GM12878 (cell line): ENCODE data around the gene PHLPP1. TPM values are rescaled to one million over a fixed set of nuclear protein-coding genes. Genes with fewer than 3 reads are reported as not detected.

Source experiments
- ATAC-seq: fragments of 200-7000 bp; cut with Tn5 transposase; 3 replicates; pipeline ENCODE4 v1.9.1; 2020; ENCODE audit warnings: mild to moderate bottlenecking, moderate library complexity
- BruUV-seq: library from RNA; stranded (reverse); fragments of 400-500 nt; replicated peaks from 2 replicates; lab custom pipeline; 2021; lab: Mats Ljungman, UMichigan
- CTCF ChIA-PET: fragments of 300-600 bp; sonication (Branson Sonifier 250); formaldehyde crosslinking; extraction: SDS; loops from one replicate; lab custom pipeline; 2021; ENCODE audit warnings: inconsistent platforms; lab: Yijun Ruan, JAX
- POLR2A ChIA-PET: fragments of 350-600 bp; formaldehyde crosslinking; extraction: SDS; loops from one replicate; lab custom pipeline; 2021; ENCODE audit warnings: inconsistent platforms; lab: Charles Lee
- RAD21 ChIA-PET: fragments of 300-600 bp; sonication (Branson Sonifier 250); formaldehyde crosslinking; loops from one replicate; lab custom pipeline; 2023; ENCODE audit warnings: antibody characterized with exemption; ENCODE audit not compliant: unreplicated experiment; lab: Charles Lee
- SMC1A ChIA-PET: fragments of 300-600 bp; sonication (Branson Sonifier 250); formaldehyde crosslinking; loops from one replicate; lab custom pipeline; 2023; ENCODE audit not compliant: unreplicated experiment, uncharacterized antibody; lab: Charles Lee
- DNase-seq: peaks from one replicate; pipeline ENCODE4 v3.0.0-alpha.2; 2011; ENCODE audit warnings: low read depth, low spot score
- FAIRE-seq: peaks from 3 replicates; lab custom pipeline; 2011; peaks lifted over from hg19 to GRCh38; lab: Jason Lieb, UNC
- H2AFZ ChIP-seq: 2 replicates; pipeline ENCODE4 v1.6.0; 2011; ENCODE audit warnings: low read depth, low read length, control low read depth; ENCODE audit not compliant: control insufficient read depth
- H3K27ac ChIP-seq: 2 replicates; pipeline ENCODE4 v1.5.1; 2011; ENCODE audit warnings: control low read depth; ENCODE audit not compliant: control insufficient read depth, insufficient read depth
- H3K27me3 ChIP-seq, 2 experiments: replicated peaks in 1 of 2; 2 replicates each; pipeline versions ENCODE4 v1.6.0 to v1.6.1; 2011; ENCODE audit warnings: low read length in 1 of 2; ENCODE audit not compliant: control insufficient read depth in 2 of 2, insufficient read depth in 2 of 2
- H3K36me3 ChIP-seq, 2 experiments: 2 replicates each; pipeline ENCODE4 v1.5.1; 2011; ENCODE audit warnings: low read length in 1 of 2; ENCODE audit not compliant: control insufficient read depth in 2 of 2, insufficient read depth in 2 of 2
- H3K4me1 ChIP-seq: 2 replicates; pipeline ENCODE4 v1.6.1; 2011; ENCODE audit warnings: mild to moderate bottlenecking, low read length, moderate library complexity, mixed read lengths; ENCODE audit not compliant: control insufficient read depth, insufficient read depth
- H3K4me2 ChIP-seq: 2 replicates; pipeline ENCODE4 v1.6.0; 2011; ENCODE audit warnings: control low read depth; ENCODE audit not compliant: control insufficient read depth, insufficient read depth
- H3K4me3 ChIP-seq: fragments of 200-600 bp; sonication (generic); 2 replicates; pipeline ENCODE4 v1.5.1; 2016
- H3K79me2 ChIP-seq: 2 replicates; pipeline ENCODE4 v1.6.0; 2011; ENCODE audit warnings: low read length; ENCODE audit not compliant: control insufficient read depth, insufficient read depth
- H3K9ac ChIP-seq: 2 replicates; pipeline ENCODE4 v1.8.0; 2011; ENCODE audit warnings: low read length, control low read depth, mixed read lengths; ENCODE audit not compliant: control insufficient read depth, insufficient read depth
- H3K9me3 ChIP-seq: replicated peaks from 3 replicates; pipeline ENCODE4 v1.5.1; 2011; ENCODE audit warnings: mild to moderate bottlenecking, low read length; ENCODE audit not compliant: control insufficient read depth, insufficient read depth
- H4K20me1 ChIP-seq: 2 replicates; pipeline ENCODE4 v1.6.0; 2011; ENCODE audit not compliant: control insufficient read depth, insufficient read depth
- CBFB ChIP-seq: IDR thresholded peaks from 2 replicates; pipeline ENCODE4 v1.6.1; 2016; ENCODE audit warnings: antibody characterized with exemption, low read depth
- HDAC2 ChIP-seq: fragments of 200-600 bp; sonication (generic); IDR thresholded peaks from 2 replicates; pipeline ENCODE4 v1.6.1; 2017
- IKZF2 ChIP-seq, 2 experiments: fragments of 450-650 bp; IDR thresholded peaks; 2 replicates each; pipeline ENCODE4 v1.6.1; 2017; ENCODE audit warnings: mild to moderate bottlenecking in 2 of 2, moderate library complexity in 2 of 2
- IRF4 ChIP-seq: IDR thresholded peaks from 2 replicates; pipeline ENCODE4 v1.6.1; 2011; ENCODE audit warnings: low read depth, low read length
- NFYB ChIP-seq: IDR thresholded peaks from 2 replicates; pipeline ENCODE4 v1.6.1; 2011; ENCODE audit warnings: low read depth, mild to moderate bottlenecking, low read length, improper control_type of control experiment, moderate library complexity; ENCODE audit not compliant: insufficient read depth
- POLR2AphosphoS5 ChIP-seq: IDR thresholded peaks from 2 replicates; pipeline ENCODE4 v1.6.1; 2011; ENCODE audit warnings: mild to moderate bottlenecking, low read length, inconsistent platforms
- SIN3A ChIP-seq: IDR thresholded peaks from 2 replicates; pipeline ENCODE4 v1.6.1; 2012; ENCODE audit warnings: low read depth, low read length, improper control_type of control experiment
- USF2 ChIP-seq: IDR thresholded peaks from 2 replicates; pipeline ENCODE4 v1.6.1; 2011; ENCODE audit warnings: low read depth, low read length, improper control_type of control experiment, borderline replicate concordance
- WGBS: methylation state at CpG from one replicate; pipeline ENCODE4 v1.1.6; 2016; ENCODE audit warnings: low lambda C conversion rate; ENCODE audit not compliant: insufficient replicate concordance, insufficient coverage; ENCODE audit errors: missing lambda C conversion rate; 5-methylcytosine and 5-hydroxymethylcytosine counted together
- in situ Hi-C: fragments of 300-500 bp; cut with MboI; formaldehyde crosslinking; loops from 9 replicates; pipeline ENCODE4 v1.14.3; 2018; ENCODE audit warnings: mixed read lengths
- intact Hi-C: fragments of 100-400 bp; cut with micrococcal nuclease; formaldehyde crosslinking; loops from one replicate; pipeline ENCODE4 v1.14.2; 2022; ENCODE audit not compliant: unreplicated experiment
- polyA plus RNA-seq, 11 experiments: library from polyadenylated mRNA; depleted of rRNA in 4 of 11; unstranded in 6 of 11; stranded (reverse) in 5 of 11; fragments of >200 nt; fragmentation: Nextera tagmentation in 4 of 11; fragmentation: Illumina TruSeq in 1 of 11; extraction: Ambion mirVana in 4 of 11; extraction: Trizol in 1 of 11; gene quantifications; 1 replicate in 1 of 11; 2 replicates in 10 of 11; pipeline versions ENCODE4 v1.2.1 to v1.2.3, GENCODE V29; 2011 to 2016; ENCODE audit warnings: inconsistent platforms in 2 of 11, missing spikeins in 2 of 11, low read depth in 1 of 11
- total RNA-seq, 4 experiments: library from RNA; depleted of rRNA in 3 of 4; stranded (reverse); fragments of >200 nt in 3 of 4; fragmentation: Illumina TruSeq in 1 of 4; extraction: Trizol in 1 of 4; gene quantifications; 2 replicates each; pipeline versions ENCODE4 v1.2.1 to v1.2.3, GENCODE V29; 2013 to 2021
- TF ChIP-seq, protein P1 (sequence below): fragments of 450-650 bp; IDR thresholded peaks from 2 replicates; pipeline ENCODE4 v1.6.1; 2017; ENCODE audit warnings: mild to moderate bottlenecking, low read depth, inconsistent platforms; ENCODE audit not compliant: poor library complexity, severe bottlenecking

The PHLPP1 gene
- total and polyA plus RNA-seq, 10 of the 15 experiments (the other 5 are each of a cell fraction or from before 2014, with no cell fraction given) = 0.42 to 7.0 (median 1.9) TPM

- DNase-seq = no peak
- H3K9ac ChIP-seq = no peak overlapping the region
- no peak overlapping the region for H2AFZ ChIP-seq
- SMC1A ChIA-PET = no interaction called here
- H3K79me2 ChIP-seq = no peaks in the 10 kb centered on the region
- no peaks in the 10 kb centered on the region for H3K9me3 ChIP-seq
- in situ Hi-C loops = no loop called here
- no peak for TF ChIP-seq CBFB
- TF ChIP-seq IRF4 = no peak
- no peak for TF ChIP-seq NFYB
- TF ChIP-seq, protein P1, sequence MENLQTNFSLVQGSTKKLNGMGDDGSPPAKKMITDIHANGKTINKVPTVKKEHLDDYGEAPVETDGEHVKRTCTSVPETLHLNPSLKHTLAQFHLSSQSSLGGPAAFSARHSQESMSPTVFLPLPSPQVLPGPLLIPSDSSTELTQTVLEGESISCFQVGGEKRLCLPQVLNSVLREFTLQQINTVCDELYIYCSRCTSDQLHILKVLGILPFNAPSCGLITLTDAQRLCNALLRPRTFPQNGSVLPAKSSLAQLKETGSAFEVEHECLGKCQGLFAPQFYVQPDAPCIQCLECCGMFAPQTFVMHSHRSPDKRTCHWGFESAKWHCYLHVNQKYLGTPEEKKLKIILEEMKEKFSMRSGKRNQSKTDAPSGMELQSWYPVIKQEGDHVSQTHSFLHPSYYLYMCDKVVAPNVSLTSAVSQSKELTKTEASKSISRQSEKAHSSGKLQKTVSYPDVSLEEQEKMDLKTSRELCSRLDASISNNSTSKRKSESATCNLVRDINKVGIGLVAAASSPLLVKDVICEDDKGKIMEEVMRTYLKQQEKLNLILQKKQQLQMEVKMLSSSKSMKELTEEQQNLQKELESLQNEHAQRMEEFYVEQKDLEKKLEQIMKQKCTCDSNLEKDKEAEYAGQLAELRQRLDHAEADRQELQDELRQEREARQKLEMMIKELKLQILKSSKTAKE = no peak
- no peak for TF ChIP-seq IKZF2 (IDR thresholded peaks at IDR 0.05)
- no peak for TF ChIP-seq USF2
- no peak for TF ChIP-seq POLR2AphosphoS5
- TF ChIP-seq HDAC2 = no peak
- TF ChIP-seq SIN3A = no peak
- TF ChIP-seq, all 136 proteins: peak for 0
- Histone ChIP-seq H3K27ac (no peak overlapping the region), H3K4me1 (no peaks in the 10 kb centered on the region), H4K20me1 (no peaks in the 10 kb centered on the region), H3K4me3 (no peak overlapping the region), H3K36me3 (no peaks in the 10 kb centered on the region), H3K4me2 (no peak overlapping the region), H3K27me3 (peaks cover 0 to 2% of the 10 kb centered on the region in 2 experiments; a peak in 3 of 4 replicates)
- FAIRE-seq (no peak), ATAC-seq (no peak)
- ChIA-PET RAD21 (no interaction called here), CTCF (no interaction called here), POLR2A (no interaction called here)
- intact Hi-C loops = no loop called here
- BruUV-seq = no TSS peak
- 52% methylated on average over 9 of the region's 9 CpGs for WGBS
Observed at GRCh38 chr18:63002803-63003445, 287.6 kb downstream of the PHLPP1 start.
